HepG2 (cell line): ENCODE measurements around the gene SH3D19.

Source experiments
- CEBPB ChIP-seq: IDR thresholded peaks from 2 replicates; pipeline ENCODE4 v1.6.1; 2011; ENCODE audit warnings: low read depth, low read length, improper control_type of control experiment, borderline replicate concordance
- CTCF ChIP-seq: sonication (generic); formaldehyde crosslinking; IDR thresholded peaks from 2 replicates; pipeline ENCODE4 v1.5.0; 2020; ENCODE audit warnings: mild to moderate bottlenecking, missing genetic modification reagents, moderate library complexity
- FOSL2 ChIP-seq: sonication (generic); formaldehyde crosslinking; IDR thresholded peaks from 2 replicates; pipeline ENCODE4 v1.4.0; 2020; ENCODE audit warnings: missing genetic modification reagents
- FOXP4 ChIP-seq: sonication (generic); formaldehyde crosslinking; IDR thresholded peaks from 2 replicates; pipeline ENCODE4 v1.4.0; 2020; ENCODE audit warnings: missing genetic modification reagents
- KAT2B ChIP-seq: fragments of 150-350 bp; IDR thresholded peaks from 2 replicates; pipeline ENCODE4 v1.6.1; 2014; ENCODE audit warnings: low read depth, low read length, borderline replicate concordance
- NCOA2 ChIP-seq: sonication (generic); formaldehyde crosslinking; IDR thresholded peaks from 2 replicates; pipeline ENCODE4 v1.8.0; 2022; ENCODE audit warnings: inconsistent platforms
- ZBTB34 ChIP-seq: sonication (generic); formaldehyde crosslinking; IDR thresholded peaks from 2 replicates; pipeline ENCODE4 v1.8.0; 2022; ENCODE audit warnings: mild to moderate bottlenecking, missing genetic modification reagents
- ZFP36L2 ChIP-seq: sonication (generic); formaldehyde crosslinking; IDR thresholded peaks from 2 replicates; pipeline ENCODE4 v1.4.0; 2020; ENCODE audit warnings: missing genetic modification reagents
- ZNF12 ChIP-seq: sonication (generic); formaldehyde crosslinking; IDR thresholded peaks from 2 replicates; pipeline ENCODE4 v1.5.0; 2020; ENCODE audit warnings: missing genetic modification reagents
- ZNF451 ChIP-seq: sonication (generic); formaldehyde crosslinking; IDR thresholded peaks from 2 replicates; pipeline ENCODE4 v1.5.0; 2020; ENCODE audit warnings: mild to moderate bottlenecking, missing genetic modification reagents
- ZNF629 ChIP-seq: sonication (generic); formaldehyde crosslinking; conservative IDR thresholded peaks from 2 replicates; pipeline ENCODE4 v1.5.0; 2020; ENCODE audit warnings: missing genetic modification reagents
- ZNF775 ChIP-seq: sonication (generic); formaldehyde crosslinking; IDR thresholded peaks from 2 replicates; pipeline ENCODE4 v1.4.0; 2020; ENCODE audit warnings: missing genetic modification reagents, mild to moderate bottlenecking, moderate library complexity, borderline replicate concordance
- ZSCAN12 ChIP-seq: sonication (generic); formaldehyde crosslinking; IDR thresholded peaks from 2 replicates; pipeline ENCODE4 v1.9.0; 2021; ENCODE audit warnings: mild to moderate bottlenecking, missing genetic modification reagents

GRCh38 chr4:151321586-151321985 is 3.8 kb downstream of the SH3D19 start:
- TF ChIP-seq ZBTB34 (CRISPR knock-in tag) (no peak), ZNF12 (CRISPR knock-in tag) (no peak), CTCF (CRISPR knock-in tag) (no peak), ZNF775 (no peak), ZFP36L2 (CRISPR knock-in tag) (no peak), FOXP4 (CRISPR knock-in tag) (no peak), ZNF451 (CRISPR knock-in tag) (no peak), FOSL2 (no peak), ZSCAN12 (no peak), ZNF629 (CRISPR knock-in tag) (no peak), NCOA2 (CRISPR knock-in tag) (no peak), CEBPB (no peak), KAT2B (no peak)
